H1 (cell line): ENCODE measurements around the gene RAB9B. TPM values are rescaled to one million over a fixed set of nuclear protein-coding genes. Genes with fewer than 3 reads are reported as not detected.

Experiments
- CTCF ChIA-PET: fragments of 300-600 bp; sonication (Branson Sonifier 250); formaldehyde crosslinking; loops from one replicate; lab custom pipeline; 2021; ENCODE audit not compliant: partially characterized antibody; lab: Charles Lee
- POLR2A ChIA-PET: fragments of 300-600 bp; sonication (Branson Sonifier 250); formaldehyde crosslinking; loops from one replicate; lab custom pipeline; 2021; ENCODE audit warnings: inconsistent platforms; ENCODE audit not compliant: partially characterized antibody; lab: Charles Lee
- DNase-seq, 2 experiments: peaks; one replicate each; pipeline versions ENCODE4 v3.0.0 to v3.0.0-alpha.2; 2010 to 2022; ENCODE audit warnings: low spot score in 2 of 2, low read depth in 1 of 2, mixed read lengths in 1 of 2
- FAIRE-seq: peaks from 2 replicates; lab custom pipeline; 2011; peaks lifted over from hg19 to GRCh38; lab: Jason Lieb, UNC
- H2AFZ ChIP-seq: 2 replicates; pipeline ENCODE4 v1.8.1; 2012; ENCODE audit warnings: low read length, inconsistent platforms
- H2AK5ac ChIP-seq: 2 replicates; pipeline ENCODE4 v1.6.1; 2013; ENCODE audit warnings: low read depth, low read length
- H2BK120ac ChIP-seq: replicated peaks from 2 replicates; pipeline ENCODE3; 2013; ENCODE audit warnings: low read depth, low read length, inconsistent platforms
- H2BK12ac ChIP-seq: 2 replicates; pipeline ENCODE4 v1.6.1; 2013; ENCODE audit warnings: low read depth, low read length
- H2BK15ac ChIP-seq: 2 replicates; pipeline ENCODE4 v1.6.1; 2013; ENCODE audit warnings: low read length
- H2BK20ac ChIP-seq: 2 replicates; pipeline ENCODE4 v1.6.1; 2013; ENCODE audit warnings: low read length
- H2BK5ac ChIP-seq: 2 replicates; pipeline ENCODE4 v1.6.1; 2013; ENCODE audit warnings: low read depth, low read length
- H3K14ac ChIP-seq: 2 replicates; pipeline ENCODE4 v1.6.1; 2013; ENCODE audit warnings: inconsistent platforms; ENCODE audit not compliant: insufficient read length
- H3K18ac ChIP-seq: 2 replicates; pipeline ENCODE4 v1.6.1; 2013; ENCODE audit warnings: low read length; ENCODE audit errors: extremely low read depth
- H3K23ac ChIP-seq: 2 replicates; pipeline ENCODE4 v1.6.1; 2013; ENCODE audit warnings: inconsistent platforms; ENCODE audit not compliant: insufficient read length
- H3K23me2 ChIP-seq: 2 replicates; pipeline ENCODE4 v1.6.1; 2013; ENCODE audit warnings: low read depth, low read length
- H3K27ac ChIP-seq: 2 replicates; pipeline ENCODE4 v1.6.1; 2011; ENCODE audit warnings: low read depth, low read length, inconsistent platforms
- H3K27me3 ChIP-seq, 4 experiments: replicated peaks in 1 of 4; 1 replicate in 1 of 4; 2 replicates in 3 of 4; pipeline versions ENCODE4 v1.6.1 to v1.8.1; 2011 to 2013; ENCODE audit warnings: low read length in 3 of 4, mild to moderate bottlenecking in 3 of 4, inconsistent platforms in 2 of 4, mixed read lengths in 2 of 4, moderate library complexity in 1 of 4; ENCODE audit not compliant: control insufficient read depth in 3 of 4, insufficient read depth in 3 of 4; ENCODE audit errors: extremely low read depth in 1 of 4
- H3K36me3 ChIP-seq, 4 experiments: 2 replicates each; pipeline versions ENCODE4 v1.6.1 to v1.8.1; 2011 to 2013; ENCODE audit warnings: mild to moderate bottlenecking in 4 of 4, low read length in 3 of 4, moderate library complexity in 2 of 4, control low read depth in 1 of 4, inconsistent platforms in 1 of 4; ENCODE audit not compliant: insufficient read depth in 4 of 4, control insufficient read depth in 2 of 4
- H3K4ac ChIP-seq: replicated peaks from 2 replicates; pipeline ENCODE3; 2013; ENCODE audit warnings: low read length, low read depth, mixed read lengths, inconsistent platforms; ENCODE audit not compliant: insufficient read length
- H3K4me1 ChIP-seq, 4 experiments: replicated peaks in 1 of 4; 1 replicate in 1 of 4; 2 replicates in 3 of 4; pipeline versions ENCODE4 v1.6.1 to v1.8.1; 2011 to 2013; ENCODE audit warnings: low read length in 3 of 4, inconsistent platforms in 2 of 4, mixed read lengths in 1 of 4; ENCODE audit not compliant: insufficient read depth in 4 of 4, control insufficient read depth in 3 of 4
- H3K4me2 ChIP-seq, 2 experiments: 2 replicates each; pipeline versions ENCODE4 v1.6.1 to v1.8.1; 2011 to 2013; ENCODE audit warnings: low read depth in 2 of 2, low read length in 2 of 2, control low read depth in 1 of 2, inconsistent platforms in 1 of 2, mild to moderate bottlenecking in 1 of 2; ENCODE audit not compliant: insufficient read depth in 1 of 2
- H3K4me3 ChIP-seq, 4 experiments: fragments of 200-600, 300-600 bp in 1 of 4; sonication (generic), shearing (Covaris generic), sonication (Bioruptor Twin) in 1 of 4; 2 replicates each; pipeline versions ENCODE4 v1.5.1 to v1.8.1; 2011 to 2016; ENCODE audit warnings: low read length in 4 of 4, low read depth in 3 of 4, control low read depth in 2 of 4, inconsistent platforms in 2 of 4, mild to moderate bottlenecking in 2 of 4, mixed read lengths in 1 of 4, moderate library complexity in 1 of 4; ENCODE audit not compliant: insufficient read depth in 2 of 4; ENCODE audit errors: extremely low read depth in 1 of 4
- H3K56ac ChIP-seq: replicated peaks from 2 replicates; pipeline ENCODE3; 2013; ENCODE audit warnings: low read depth, mild to moderate bottlenecking, mixed read lengths, low read length, inconsistent platforms; ENCODE audit not compliant: insufficient read length
- H3K79me1 ChIP-seq: 2 replicates; pipeline ENCODE4 v1.6.1; 2013; ENCODE audit warnings: low read depth, low read length, control low read depth
- H3K79me2 ChIP-seq, 2 experiments: 2 replicates each; pipeline versions ENCODE4 v1.6.1 to v1.8.1; 2012 to 2013; ENCODE audit warnings: low read length in 2 of 2, mild to moderate bottlenecking in 2 of 2, inconsistent platforms in 1 of 2; ENCODE audit not compliant: insufficient read depth in 2 of 2, control insufficient read depth in 1 of 2
- H3K9ac ChIP-seq, 4 experiments: replicated peaks in 1 of 4; 1 replicate in 1 of 4; 2 replicates in 3 of 4; pipeline versions ENCODE4 v1.6.1 to v1.8.1; 2011 to 2013; ENCODE audit warnings: low read depth in 3 of 4, low read length in 3 of 4, control low read depth in 2 of 4, mild to moderate bottlenecking in 2 of 4, moderate library complexity in 2 of 4, inconsistent platforms in 1 of 4; ENCODE audit errors: extremely low read depth in 1 of 4
- H3K9me3 ChIP-seq, 2 experiments: 2 replicates each; pipeline versions ENCODE4 v1.6.1 to v1.8.1; 2012 to 2013; ENCODE audit warnings: mild to moderate bottlenecking in 2 of 2, moderate library complexity in 2 of 2, control low read depth in 1 of 2, inconsistent platforms in 1 of 2, low read depth in 1 of 2, low read length in 1 of 2, mixed read lengths in 1 of 2; ENCODE audit not compliant: insufficient read depth in 2 of 2
- H4K20me1 ChIP-seq, 2 experiments: replicated peaks in 1 of 2; 2 replicates each; pipeline versions ENCODE3 to v1.8.1; 2011 to 2013; ENCODE audit warnings: inconsistent platforms in 2 of 2, low read length in 2 of 2, mild to moderate bottlenecking in 1 of 2; ENCODE audit not compliant: insufficient read depth in 2 of 2, control insufficient read depth in 1 of 2
- H4K5ac ChIP-seq: 2 replicates; pipeline ENCODE4 v1.6.1; 2013; ENCODE audit warnings: low read length, low read depth, mixed read lengths, inconsistent platforms; ENCODE audit not compliant: insufficient read length
- H4K8ac ChIP-seq: 2 replicates; pipeline ENCODE4 v1.8.0; 2013; ENCODE audit warnings: mild to moderate bottlenecking, moderate library complexity, low read length, inconsistent platforms; ENCODE audit not compliant: insufficient read depth; ENCODE audit errors: extremely low read depth
- H4K91ac ChIP-seq: replicated peaks from 2 replicates; pipeline ENCODE3; 2013; ENCODE audit warnings: low read length, mixed read lengths, inconsistent platforms; ENCODE audit not compliant: insufficient read length
- EZH2 ChIP-seq: fragments of 200-600 bp; sonication (generic); IDR thresholded peaks from 2 replicates; pipeline ENCODE4 v1.7.1; 2012; ENCODE audit warnings: low read depth, mild to moderate bottlenecking, moderate library complexity, low read length, inconsistent platforms; ENCODE audit not compliant: severe bottlenecking
- RFX5 ChIP-seq: IDR thresholded peaks from 2 replicates; pipeline ENCODE4 v1.6.1; 2011; ENCODE audit warnings: low read depth, low read length, improper control_type of control experiment, borderline replicate concordance
- WGBS, 2 experiments: shearing (Covaris generic) in 1 of 2; methylation state at CpG; one replicate each; pipeline versions ENCODE4 v1.1.6 to v1.1.7; 2013 to 2015; ENCODE audit warnings: low lambda C conversion rate in 2 of 2, mixed read lengths in 2 of 2, inconsistent platforms in 1 of 2, low coverage in 1 of 2, missing lambda C conversion rate in 1 of 2; ENCODE audit not compliant: insufficient replicate concordance in 2 of 2, insufficient coverage in 1 of 2, insufficient read length in 1 of 2; ENCODE audit errors: extremely low coverage in 1 of 2, missing lambda C conversion rate in 1 of 2; 5-methylcytosine and 5-hydroxymethylcytosine counted together
- polyA plus RNA-seq, 7 experiments: library from polyadenylated mRNA; depleted of rRNA in 3 of 7; stranded (reverse) in 5 of 7; unstranded in 2 of 7; fragments of >200 nt in 5 of 7; fragments of 200-250 nt in 2 of 7; gene quantifications; 1 replicate in 5 of 7; 2 replicates in 1 of 7; 4 replicates in 1 of 7; pipeline versions ENCODE4 v1.2.1 to v1.2.3, GENCODE V29; 2011 to 2013; ENCODE audit warnings: missing spikeins in 2 of 7, mixed read lengths in 2 of 7
- total RNA-seq: library from RNA; stranded (reverse); fragmentation: NEBNext Ultra II Directional; extraction: Animal tissue kit (Norgen Biotek cat#: 25700); gene quantifications from 2 replicates; pipeline ENCODE4 v1.2.1, GENCODE V29; 2021

RAB9B gene
- total and polyA plus RNA-seq, 2 of the 8 experiments (the other 6 are each of a cell fraction or from before 2014, with no cell fraction given) = 0.26 to 0.56 TPM

DNA sequence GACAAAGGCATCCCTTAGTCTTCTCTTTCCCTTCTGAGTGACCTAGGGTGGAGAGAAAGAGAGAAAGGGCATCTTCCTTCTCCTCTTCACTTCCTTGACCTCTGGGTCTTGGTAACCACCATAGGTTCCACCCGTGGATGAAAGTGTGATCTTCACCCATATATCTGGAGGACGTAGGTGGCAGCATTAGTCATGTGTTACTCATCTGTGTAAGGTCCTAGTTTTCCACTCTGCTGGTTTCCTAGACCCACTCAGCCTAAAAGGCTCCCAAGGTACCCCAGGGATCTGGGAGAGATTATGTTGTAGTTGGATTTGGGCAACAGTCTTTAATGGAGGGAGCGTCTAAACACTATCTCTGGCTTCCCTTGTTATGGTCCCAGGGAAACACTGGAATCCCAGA, 45.5 kb upstream of the RAB9B start:
- FAIRE-seq (no peak), DNase-seq (no peak)
- no peak overlapping the region for H2BK120ac ChIP-seq
- H3K79me2 ChIP-seq = no peaks in the 10 kb centered on the region
- no peak overlapping the region for H4K5ac ChIP-seq
- TF ChIP-seq EZH2 (no peak), RFX5 (no peak)
- H3K9ac ChIP-seq = no peak overlapping the region
- no peak overlapping the region for H3K27ac ChIP-seq
- H3K36me3 ChIP-seq = no peaks in the 10 kb centered on the region
- H3K79me1 ChIP-seq = no peaks in the 10 kb centered on the region
- H3K4me2 ChIP-seq = no peak overlapping the region
- H3K14ac ChIP-seq = no peak overlapping the region
- H2AK5ac ChIP-seq = no peak overlapping the region
- H4K91ac ChIP-seq = no peak overlapping the region
- no peaks in the 10 kb centered on the region for H3K9me3 ChIP-seq
- no peak overlapping the region for H3K56ac ChIP-seq
- H2BK15ac ChIP-seq = no peak overlapping the region
- H2AFZ ChIP-seq = no peak overlapping the region
- H2BK20ac ChIP-seq = no peak overlapping the region
- ChIA-PET CTCF (no interaction called here), POLR2A (no interaction called here)
- no peak overlapping the region for H2BK5ac ChIP-seq
- no peak overlapping the region for H3K23ac ChIP-seq
- H3K4ac ChIP-seq = no peak overlapping the region
- H3K4me1 ChIP-seq = no peaks in the 10 kb centered on the region
- H3K27me3 ChIP-seq = no peaks in the 10 kb centered on the region
- no peak overlapping the region for H3K18ac ChIP-seq
- 97% methylated on average over 3 of the region's 3 CpGs; no CpG with 5 or more reads in 1 of the 2 experiments for WGBS, 2 experiments
- no peak overlapping the region for H2BK12ac ChIP-seq
- no peaks in the 10 kb centered on the region for H3K23me2 ChIP-seq
- no peak overlapping the region for H4K8ac ChIP-seq
- H4K20me1 ChIP-seq = no peaks in the 10 kb centered on the region
- no peak overlapping the region for H3K4me3 ChIP-seq
